H1 (cell line): ENCODE results near the gene NSD2.

Experiments
- BRCA1 ChIP-seq: IDR thresholded peaks from 2 replicates; pipeline ENCODE4 v1.6.1; 2012; ENCODE audit warnings: low read depth, low read length, improper control_type of control experiment
- EP300 ChIP-seq, 2 experiments: IDR thresholded peaks; 1 replicate in 1 of 2; 2 replicates in 1 of 2; pipeline ENCODE4 v1.6.1; 2011 to 2012; ENCODE audit warnings: low read depth in 2 of 2, low read length in 2 of 2, mild to moderate bottlenecking in 2 of 2, borderline replicate concordance in 1 of 2, inconsistent platforms in 1 of 2, moderate library complexity in 1 of 2
- GABPA ChIP-seq: IDR thresholded peaks from 2 replicates; pipeline ENCODE4 v1.6.1; 2011; ENCODE audit warnings: mild to moderate bottlenecking, low read length, moderate library complexity, borderline replicate concordance; ENCODE audit not compliant: insufficient read depth
- POLR2A ChIP-seq, 2 experiments: IDR thresholded peaks; 1 replicate in 1 of 2; 2 replicates in 1 of 2; pipeline ENCODE4 v1.6.1; 2011; ENCODE audit warnings: low read depth in 2 of 2, low read length in 2 of 2, mild to moderate bottlenecking in 2 of 2; ENCODE audit errors: control extremely low read depth in 1 of 2
- TF ChIP-seq, protein P1 (sequence below): IDR thresholded peaks from 2 replicates; pipeline ENCODE4 v1.6.1; 2012; ENCODE audit warnings: low read length, inconsistent platforms

DNA sequence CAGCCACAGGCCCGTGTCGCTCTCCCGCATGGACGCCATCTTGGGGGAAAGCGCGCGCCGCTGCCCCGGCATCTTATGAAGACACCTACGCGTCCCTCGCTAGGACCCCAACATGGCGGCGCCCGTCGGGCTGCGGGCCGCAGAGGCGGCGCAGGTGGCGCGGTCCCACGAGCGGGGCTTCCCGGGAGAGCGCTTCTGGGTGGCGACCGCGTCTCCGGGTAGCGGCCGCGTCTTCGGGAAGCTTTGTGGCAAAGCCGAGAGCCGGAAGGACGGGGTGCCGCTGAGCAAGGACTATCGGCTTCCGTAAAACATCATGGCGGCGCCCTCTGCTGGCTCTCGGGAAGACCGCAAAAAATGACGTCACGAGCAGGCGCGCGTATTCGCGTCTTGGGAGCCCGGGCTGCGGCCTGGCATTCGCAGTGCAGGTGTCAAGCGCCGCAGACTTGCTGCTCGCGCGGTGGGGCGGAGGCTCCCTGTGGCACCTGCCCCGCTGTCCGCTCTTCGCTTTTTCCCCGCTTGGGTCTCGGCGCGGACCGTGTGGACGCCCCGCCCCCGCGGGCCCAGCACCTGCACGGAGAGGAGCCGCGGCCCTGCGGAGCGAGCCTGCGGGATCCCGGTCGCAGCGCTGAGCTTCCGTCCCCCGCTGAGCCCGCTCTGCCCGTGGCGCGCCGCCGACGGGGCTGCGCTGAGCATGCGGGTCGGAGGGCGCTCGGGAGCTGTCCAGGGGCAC, 137.9 kb downstream of the NSD2 start, which contains the start of gene NELFA:
- no peak; the same call in 1 of the 2 replicates for TF ChIP-seq BRCA1
- no peak for TF ChIP-seq GABPA
- peak; percentile 76 to 84 for TF ChIP-seq POLR2A (IDR thresholded peaks at IDR 0.05; ENCODE audit: control extremely low read depth in 1 of 2, low read depth in 2 of 2, low read length in 2 of 2)
- TF ChIP-seq, protein P1, sequence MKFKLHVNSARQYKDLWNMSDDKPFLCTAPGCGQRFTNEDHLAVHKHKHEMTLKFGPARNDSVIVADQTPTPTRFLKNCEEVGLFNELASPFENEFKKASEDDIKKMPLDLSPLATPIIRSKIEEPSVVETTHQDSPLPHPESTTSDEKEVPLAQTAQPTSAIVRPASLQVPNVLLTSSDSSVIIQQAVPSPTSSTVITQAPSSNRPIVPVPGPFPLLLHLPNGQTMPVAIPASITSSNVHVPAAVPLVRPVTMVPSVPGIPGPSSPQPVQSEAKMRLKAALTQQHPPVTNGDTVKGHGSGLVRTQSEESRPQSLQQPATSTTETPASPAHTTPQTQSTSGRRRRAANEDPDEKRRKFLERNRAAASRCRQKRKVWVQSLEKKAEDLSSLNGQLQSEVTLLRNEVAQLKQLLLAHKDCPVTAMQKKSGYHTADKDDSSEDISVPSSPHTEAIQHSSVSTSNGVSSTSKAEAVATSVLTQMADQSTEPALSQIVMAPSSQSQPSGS, result no peak
- TF ChIP-seq EP300 (IDR thresholded peaks at IDR 0.05; ENCODE audit: borderline replicate concordance in 1 of 2, low read depth in 2 of 2, low read length in 2 of 2), result 0 out of 3 replicates have a peak, but pooled peaks of 1 of the 2 experiments have one; percentile 2
